ENCODE measurements around the gene ACSL4. TPM values are rescaled to one million over a fixed set of nuclear protein-coding genes. Genes with fewer than 3 reads are reported as not detected.
A peak's percentile ranks its signal among the peaks of the same experiment; 100 is the strongest.
"Not testable (repeated sequence)": the region's sequence is repeated elsewhere in the genome, so short reads cannot be mapped to it uniquely, and the experiment has no call there.

ACSL4 gene
- total RNA-seq, 2 experiments from 2014 or later = 44.0 to 64.5 TPM

- H3K27ac Mint-ChIP-seq; H3K27me3 Mint-ChIP-seq; H3K4me3 Mint-ChIP-seq; ATAC-seq; DNase-seq; CTCF ChIA-PET; POLR2A ChIA-PET; intact Hi-C loops (cut with DNase I, micrococcal nuclease); H3K9me3 Mint-ChIP-seq (ENCODE audit: low read depth): not testable (repeated sequence)
- Mint-ChIP-seq H3K36me3 (ENCODE audit: low read depth) (peaks cover 16% of the 10 kb centered on the region), H3K4me1 (peaks cover 32% of the 10 kb centered on the region)
Observed at GRCh38 chrX:109724971-109725370, 8.1 kb downstream of the ACSL4 start.

DNA sequence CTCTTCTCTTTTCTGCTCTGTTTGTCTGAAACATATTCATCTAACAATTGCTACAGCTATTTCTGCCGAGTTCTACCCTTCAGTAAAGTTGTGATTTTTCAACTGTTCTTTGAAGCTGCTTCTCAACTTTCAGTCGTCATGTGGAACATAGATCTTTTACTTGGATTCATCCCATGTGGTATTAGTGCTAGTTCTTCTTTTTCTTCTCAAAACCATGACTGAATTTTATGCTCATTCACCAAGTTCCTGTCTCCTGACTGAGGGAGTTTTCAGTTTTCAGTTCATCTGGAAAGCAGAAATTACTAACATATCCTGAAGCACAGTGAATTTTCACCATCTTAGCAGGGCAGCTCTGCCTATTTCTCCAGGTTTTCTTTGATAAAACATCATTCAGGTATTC lies 12.1 kb downstream of the ACSL4 start:
- no peak for ATAC-seq
- Mint-ChIP-seq H3K9me3 (ENCODE audit: low read depth) (no peaks in the 10 kb centered on the region), H3K4me3 (no peak overlapping the region), H3K27me3 (no peaks in the 10 kb centered on the region), H3K36me3 (ENCODE audit: low read depth) (peaks cover 12% of the 10 kb centered on the region), H3K27ac (no peak overlapping the region), H3K4me1 (peaks cover 28% of the 10 kb centered on the region)
- POLR2A ChIA-PET = no interaction called here
- CTCF ChIA-PET = interaction anchor here (0.9 to 3.2 kb wide), 4 partner anchors 134 to 196 kb away, joined by 3 to 15 read pairs (median 5); no protein-coding TSS in a partner anchor
- DNase-seq = no peak
- intact Hi-C loops (cut with DNase I, micrococcal nuclease) = no loop called here

DNA sequence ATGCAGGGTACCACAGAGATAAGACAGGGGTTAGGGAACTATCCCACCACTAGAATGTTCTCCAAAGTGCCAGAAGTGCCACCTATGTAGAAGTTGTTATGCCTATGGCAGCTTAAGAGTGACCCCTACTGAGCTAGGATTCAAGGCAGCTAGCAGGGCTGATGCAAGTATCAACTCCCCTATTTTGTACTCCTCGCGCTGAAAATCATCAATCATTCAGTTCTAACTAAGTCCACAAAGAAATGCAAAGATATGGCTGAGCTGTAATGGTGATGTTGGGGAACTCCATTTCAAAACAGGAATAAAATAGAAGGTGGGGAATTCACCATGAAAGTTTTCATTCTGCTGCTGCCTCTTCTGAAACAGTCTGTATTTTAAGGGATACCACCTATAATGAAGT lies 13.8 kb downstream of the ACSL4 start:
- Mint-ChIP-seq H3K4me1 (peaks cover 28% of the 10 kb centered on the region), H3K27ac (peak overlapping the region; percentile 47), H3K4me3 (no peak overlapping the region), H3K36me3 (ENCODE audit: low read depth) (peaks cover 10% of the 10 kb centered on the region), H3K9me3 (ENCODE audit: low read depth) (no peaks in the 10 kb centered on the region), H3K27me3 (no peaks in the 10 kb centered on the region)
- CTCF ChIA-PET = interaction anchor here (0.5 to 3.2 kb wide), 6 partner anchors 9 to 172 kb away, joined by 3 to 15 read pairs (median 4); no protein-coding TSS in a partner anchor
- DNase-seq (no peak), ATAC-seq (peak; percentile 33)
- intact Hi-C loops (cut with DNase I, micrococcal nuclease) = no loop called here
- POLR2A ChIA-PET = interaction anchor here (0.7 kb wide), 1 partner anchor 1819 kb away, joined by 3 read pairs; no protein-coding TSS in a partner anchor

DNA sequence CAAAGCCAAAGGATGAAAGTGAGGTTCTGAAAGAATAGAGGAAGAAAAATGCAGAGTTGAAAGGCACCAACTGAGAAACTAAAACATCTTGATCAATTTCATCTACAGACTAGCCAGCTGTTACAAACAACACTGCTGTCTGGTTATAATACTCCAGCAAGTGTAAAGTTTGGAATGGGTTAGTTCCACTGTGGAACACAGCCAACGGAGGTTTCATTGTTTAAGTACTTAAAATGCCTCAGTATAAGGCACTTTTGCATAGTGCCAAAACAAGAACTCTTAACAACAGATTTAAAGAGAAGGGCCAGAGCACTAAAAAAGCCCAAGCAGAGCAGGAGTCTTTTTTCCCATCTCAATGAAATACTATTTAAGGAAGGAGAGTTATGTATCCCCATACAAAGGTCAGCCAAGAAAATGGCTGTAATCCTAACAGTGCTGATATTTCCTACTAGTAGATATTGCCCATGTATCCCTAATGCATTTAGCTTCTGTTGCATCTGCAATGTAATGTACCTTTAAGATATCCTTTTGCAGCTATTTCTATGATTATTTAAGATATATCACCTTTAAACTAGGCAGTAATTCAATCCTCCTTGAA lies 16.5 kb downstream of the ACSL4 start:
- Mint-ChIP-seq H3K9me3 (ENCODE audit: low read depth) (no peaks in the 10 kb centered on the region), H3K36me3 (ENCODE audit: low read depth) (peaks cover 4% of the 10 kb centered on the region), H3K27me3 (no peaks in the 10 kb centered on the region), H3K27ac (no peak overlapping the region), H3K4me3 (no peak overlapping the region), H3K4me1 (peaks cover 39% of the 10 kb centered on the region)
- DNase-seq (no peak), ATAC-seq (no peak)
- CTCF ChIA-PET = interaction anchor here (0.5 kb wide), 1 partner anchor 13 kb away, joined by 3 read pairs; no protein-coding TSS in a partner anchor
- intact Hi-C loops (cut with DNase I, micrococcal nuclease) = no loop called here
- POLR2A ChIA-PET = no interaction called here

- DNase-seq (no peak), ATAC-seq (peak; percentile 54)
- peaks cover 46% of the 10 kb centered on the region for H3K4me1 Mint-ChIP-seq
- peaks cover 6% of the 10 kb centered on the region for H3K36me3 Mint-ChIP-seq (ENCODE audit: low read depth)
- ChIA-PET CTCF (interaction anchor here (0.8 to 4.2 kb wide), 8 partner anchors 9 to 229 kb away, joined by 3 to 64 read pairs (median 8); no protein-coding TSS in a partner anchor), POLR2A (no interaction called here)
- no peak overlapping the region for H3K4me3 Mint-ChIP-seq
- H3K9me3 Mint-ChIP-seq (ENCODE audit: low read depth) = no peaks in the 10 kb centered on the region
- no peaks in the 10 kb centered on the region for H3K27me3 Mint-ChIP-seq
- intact Hi-C loops (cut with DNase I, micrococcal nuclease) = no loop called here
- no peak overlapping the region for H3K27ac Mint-ChIP-seq
Observed at GRCh38 chrX:109714340-109714958, 18.6 kb downstream of the ACSL4 start.

DNA sequence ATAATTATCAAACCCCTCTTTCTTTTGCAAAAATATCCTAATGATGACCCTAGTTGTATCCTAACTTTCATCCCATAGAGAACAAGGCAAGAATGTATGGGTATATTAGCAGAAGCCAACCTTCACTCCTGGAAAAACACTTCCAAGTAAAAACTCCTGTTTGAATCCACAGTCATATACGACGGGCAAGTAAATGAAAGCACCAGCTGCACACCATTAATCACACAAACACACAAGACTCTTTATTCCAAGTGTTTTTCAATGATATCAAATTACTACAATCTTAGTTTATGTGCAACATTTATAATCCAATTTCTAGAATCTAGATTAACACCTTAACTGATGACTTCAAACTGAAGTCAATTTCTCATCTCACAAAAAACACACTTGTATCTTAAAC lies 22.9 kb downstream of the ACSL4 start:
- Mint-ChIP-seq H3K4me3 (no peak overlapping the region), H3K27me3 (no peaks in the 10 kb centered on the region), H3K9me3 (ENCODE audit: low read depth) (no peaks in the 10 kb centered on the region), H3K4me1 (peaks cover 62% of the 10 kb centered on the region), H3K27ac (peak overlapping the region; percentile 42), H3K36me3 (ENCODE audit: low read depth) (peaks cover 8% of the 10 kb centered on the region)
- ChIA-PET CTCF (interaction anchor here (1.1 to 2.3 kb wide), 3 partner anchors 9 to 147 kb away, joined by 4 to 15 read pairs (median 6); no protein-coding TSS in a partner anchor), POLR2A (no interaction called here)
- intact Hi-C loops (cut with DNase I, micrococcal nuclease) = no loop called here
- ATAC-seq (no peak), DNase-seq (no peak)

DNA sequence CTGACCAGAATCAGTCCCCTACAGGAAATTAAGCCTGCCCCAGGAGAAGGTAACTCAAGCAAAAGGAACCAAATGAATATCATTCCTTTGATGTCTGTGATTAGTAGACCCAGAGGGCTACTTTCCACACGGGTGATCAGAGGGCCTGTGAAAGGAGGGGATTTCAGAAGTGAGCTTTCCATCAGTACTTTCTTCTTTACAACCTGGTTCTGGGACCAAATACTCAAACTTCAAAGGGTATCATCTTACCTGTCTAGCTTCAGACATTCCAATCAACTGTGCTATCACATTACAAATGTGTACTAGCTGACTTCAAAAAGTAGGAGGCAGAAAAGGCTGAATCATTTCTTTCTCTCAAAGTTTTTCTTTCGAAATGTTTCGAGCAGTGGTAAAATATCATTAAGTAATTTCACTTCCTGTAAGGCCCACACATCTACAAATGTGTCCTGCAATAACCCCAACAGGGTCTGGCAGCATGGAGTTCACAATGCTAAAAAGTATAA lies 23.9 kb downstream of the ACSL4 start:
- no peak for DNase-seq
- POLR2A ChIA-PET = no interaction called here
- Mint-ChIP-seq H3K27ac (peak overlapping the region; percentile 84), H3K27me3 (no peaks in the 10 kb centered on the region), H3K36me3 (ENCODE audit: low read depth) (peaks cover 15% of the 10 kb centered on the region), H3K4me3 (peak overlapping the region; percentile 43), H3K9me3 (ENCODE audit: low read depth) (no peaks in the 10 kb centered on the region), H3K4me1 (peaks cover 72% of the 10 kb centered on the region)
- peak; percentile 68 for ATAC-seq
- CTCF ChIA-PET = interaction anchor here (1.3 to 2.3 kb wide), 4 partner anchors 10 to 182 kb away, joined by 4 to 15 read pairs (median 6); no protein-coding TSS in a partner anchor
- intact Hi-C loops (cut with DNase I, micrococcal nuclease) = loop anchor here (1.0 to 2.0 kb wide), 3 partner anchors 24 to 133 kb away; partner anchors contain the start of gene ACSL4 (in 2 of the 2)

DNA sequence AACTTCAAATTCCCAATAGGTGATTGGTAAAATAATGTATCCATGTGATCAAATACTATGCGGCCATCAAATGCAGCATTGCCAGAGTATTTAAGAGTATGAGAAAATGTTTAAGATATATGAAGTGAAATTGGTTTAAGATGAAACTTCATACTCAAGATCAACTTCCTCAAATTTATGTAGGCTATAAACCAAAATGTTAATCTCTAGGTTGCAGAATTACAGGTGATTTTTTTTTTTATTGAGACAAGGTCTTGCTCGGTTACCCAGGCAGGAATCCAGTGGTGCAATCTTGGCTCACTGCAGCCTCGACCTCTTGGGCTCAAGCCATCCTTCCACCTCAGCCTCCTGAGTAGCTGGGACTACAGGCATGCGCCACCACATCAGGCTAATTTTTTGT lies 25.3 kb downstream of the ACSL4 start:
- Mint-ChIP-seq H3K4me3 (no peak overlapping the region), H3K27me3 (no peaks in the 10 kb centered on the region), H3K27ac (no peak overlapping the region), H3K36me3 (ENCODE audit: low read depth) (peaks cover 15% of the 10 kb centered on the region), H3K4me1 (peaks cover 61% of the 10 kb centered on the region), H3K9me3 (ENCODE audit: low read depth) (no peaks in the 10 kb centered on the region)
- ChIA-PET CTCF (interaction anchor here (1.0 to 2.3 kb wide), 2 partner anchors 16 to 150 kb away, joined by 3 to 15 read pairs; no protein-coding TSS in a partner anchor), POLR2A (no interaction called here)
- intact Hi-C loops (cut with DNase I, micrococcal nuclease) = loop anchor here in 1 of 2 experiments (2.0 kb wide), 1 partner anchor 25 kb away; the partner anchor contains the start of gene ACSL4
- DNase-seq (no peak), ATAC-seq (no peak)

DNA sequence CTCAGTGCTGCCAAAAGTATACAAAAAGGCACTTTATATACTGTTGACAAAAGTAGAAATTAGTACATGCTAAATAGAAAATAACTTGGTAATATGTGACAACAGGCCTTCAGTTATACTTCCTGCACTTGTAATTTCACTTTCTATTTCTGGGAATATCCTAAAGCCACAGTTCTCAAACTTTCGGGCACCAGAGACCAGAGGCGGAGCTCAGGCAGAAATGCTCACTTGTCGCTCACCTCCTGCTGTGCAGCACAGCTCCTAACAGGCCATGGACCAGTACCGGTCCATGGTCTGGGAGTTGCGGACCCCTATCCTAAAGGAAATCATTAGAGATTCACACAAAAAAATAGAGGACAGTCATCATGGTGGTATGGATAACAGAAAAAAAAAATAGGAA lies 25.7 kb downstream of the ACSL4 start:
- peaks cover 57% of the 10 kb centered on the region for H3K4me1 Mint-ChIP-seq
- CTCF ChIA-PET = no interaction called here
- H3K4me3 Mint-ChIP-seq = no peak overlapping the region

DNA sequence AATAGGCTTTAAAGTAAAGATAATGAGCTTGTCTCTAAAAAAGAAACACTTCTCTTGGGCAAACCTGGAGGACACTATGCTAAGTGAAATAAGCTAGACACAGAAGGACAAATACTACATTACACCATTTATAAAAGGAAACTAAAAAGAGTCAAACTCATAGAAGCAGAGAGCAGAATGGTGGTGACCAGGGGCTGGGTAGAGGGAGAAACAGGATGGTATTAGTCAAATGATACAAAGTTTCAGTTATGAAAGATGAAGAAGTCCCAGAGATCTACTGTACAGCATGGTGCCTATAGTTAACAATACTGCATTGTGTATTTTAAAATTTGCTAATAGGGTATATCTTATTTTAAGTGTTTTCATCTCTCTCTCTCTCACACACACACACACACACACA lies 28.5 kb downstream of the ACSL4 start:
- DNase-seq (no peak), ATAC-seq (peak; percentile 64)
- ChIA-PET POLR2A (no interaction called here), CTCF (interaction anchor here (0.6 to 1.8 kb wide), 4 partner anchors 10 to 709 kb away, joined by 3 to 9 read pairs (median 3); no protein-coding TSS in a partner anchor)
- Mint-ChIP-seq H3K27me3 (no peaks in the 10 kb centered on the region), H3K4me3 (no peak overlapping the region), H3K9me3 (ENCODE audit: low read depth) (no peaks in the 10 kb centered on the region), H3K36me3 (ENCODE audit: low read depth) (peaks cover 16% of the 10 kb centered on the region), H3K27ac (no peak overlapping the region), H3K4me1 (peaks cover 42% of the 10 kb centered on the region)
- intact Hi-C loops (cut with DNase I, micrococcal nuclease) = no loop called here

More for the DNA sequence above, 25.7 kb downstream of the ACSL4 start:
- intact Hi-C loops (cut with DNase I, micrococcal nuclease) = no loop called here
- H3K36me3 Mint-ChIP-seq (ENCODE audit: low read depth) = peaks cover 16% of the 10 kb centered on the region
- no peaks in the 10 kb centered on the region for H3K27me3 Mint-ChIP-seq
- H3K9me3 Mint-ChIP-seq (ENCODE audit: low read depth) = no peaks in the 10 kb centered on the region
- no peak overlapping the region for H3K27ac Mint-ChIP-seq
- POLR2A ChIA-PET = no interaction called here
- no peak for ATAC-seq
- DNase-seq = no peak

DNA sequence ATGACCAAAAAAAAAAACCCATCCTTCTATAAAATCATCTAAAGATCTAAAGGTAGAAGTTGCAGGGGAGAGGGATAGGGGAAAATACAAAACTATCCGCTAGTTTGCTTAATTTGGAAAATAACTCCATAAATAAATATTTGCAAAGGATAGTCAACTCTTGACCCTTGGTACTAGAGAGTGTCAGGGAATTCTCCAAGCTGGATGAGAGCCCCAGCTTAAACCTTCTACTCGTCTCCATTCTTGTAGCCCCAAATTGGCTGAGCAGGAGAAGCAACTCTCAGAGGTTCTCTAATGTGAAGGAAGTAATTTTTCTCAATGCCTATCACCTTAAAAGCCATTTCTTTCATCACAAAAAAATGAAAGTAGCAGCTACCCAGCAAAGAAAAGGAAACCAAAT lies 35.2 kb downstream of the ACSL4 start:
- POLR2A ChIA-PET = no interaction called here
- H3K27me3 Mint-ChIP-seq = no peaks in the 10 kb centered on the region
- H3K4me1 Mint-ChIP-seq = peaks cover 28% of the 10 kb centered on the region
- no peaks in the 10 kb centered on the region for H3K9me3 Mint-ChIP-seq (ENCODE audit: low read depth)
- H3K4me3 Mint-ChIP-seq = no peak overlapping the region
- CTCF ChIA-PET = interaction anchor here (0.5 to 1.5 kb wide), 3 partner anchors 15 to 222 kb away, joined by 3 to 5 read pairs (median 4); no protein-coding TSS in a partner anchor
- DNase-seq (no peak), ATAC-seq (no peak)
- H3K27ac Mint-ChIP-seq = no peak overlapping the region
- intact Hi-C loops (cut with DNase I, micrococcal nuclease) = loop anchor here in 1 of 2 experiments (10.0 kb wide), 1 partner anchor 163 kb away; the partner anchor contains the start of gene NXT2
- peaks cover 11% of the 10 kb centered on the region for H3K36me3 Mint-ChIP-seq (ENCODE audit: low read depth)

Measured in activated CD4-positive, alpha-beta T cell treated with anti-CD3 and anti-CD28 coated beads for 36 hours (primary cell).